BJ (cell line): Measurements from ENCODE around the gene SCFD2. TPM values are rescaled to one million over a fixed set of nuclear protein-coding genes. Genes with fewer than 3 reads are reported as not detected.

Experiments used
- CTCF ChIA-PET: fragments of 350-600 bp; formaldehyde crosslinking; extraction: SDS; loops from one replicate; lab custom pipeline; 2021; ENCODE audit warnings: antibody characterized with exemption, inconsistent platforms; lab: Yijun Ruan, JAX
- POLR2A ChIA-PET: fragments of 300-600 bp; sonication (Branson Sonifier 250); formaldehyde crosslinking; extraction: SDS; loops from one replicate; lab custom pipeline; 2021; ENCODE audit warnings: antibody characterized with exemption; lab: Charles Lee
- DNase-seq: peaks from one replicate; pipeline ENCODE4 v3.0.0-alpha.2; 2011; ENCODE audit warnings: low read depth
- H3K27me3 ChIP-seq: 2 replicates; pipeline ENCODE4 v1.6.0; 2011; ENCODE audit warnings: low read length; ENCODE audit not compliant: control insufficient read depth, insufficient read depth
- H3K36me3 ChIP-seq: 2 replicates; pipeline ENCODE4 v1.5.1; 2011; ENCODE audit warnings: low read length; ENCODE audit not compliant: control insufficient read depth, insufficient read depth
- H3K4me3 ChIP-seq: 2 replicates; pipeline ENCODE4 v1.5.1; 2011; ENCODE audit warnings: low read depth, mild to moderate bottlenecking, control low read depth, low read length
- CTCF ChIP-seq: IDR thresholded peaks from 2 replicates; pipeline ENCODE4 v1.5.1; 2011; ENCODE audit warnings: low read depth, mild to moderate bottlenecking, control low read depth, inconsistent platforms, low read length, moderate library complexity; ENCODE audit not compliant: insufficient read depth
- polyA plus RNA-seq: library from polyadenylated mRNA; depleted of rRNA; stranded (reverse); fragments of >200 nt; gene quantifications from 2 replicates; pipeline ENCODE4 v1.2.3, GENCODE V29; 2011

SCFD2 gene
- polyA plus RNA-seq, 1 experiment: 17.4 TPM

GRCh38 chr4:52843958-52844357 is 521.9 kb downstream of the SCFD2 start:
- ChIA-PET POLR2A (no interaction called here), CTCF (interaction anchor here (1.2 to 2.1 kb wide), 3 partner anchors 8 to 139 kb away, joined by 3 to 6 read pairs (median 4); no protein-coding TSS in a partner anchor)
- Histone ChIP-seq H3K4me3 (no peak overlapping the region), H3K27me3 (no peaks in the 10 kb centered on the region; the same call in 1 of the 2 replicates), H3K36me3 (no peaks in the 10 kb centered on the region)
- DNase-seq: no peak
- TF ChIP-seq CTCF: no peak

GRCh38 chr4:52843351-52843750 is 522.5 kb downstream of the SCFD2 start:
- DNase-seq: no peak
- Histone ChIP-seq H3K36me3 (no peaks in the 10 kb centered on the region), H3K4me3 (no peak overlapping the region), H3K27me3 (no peaks in the 10 kb centered on the region; the same call in 1 of the 2 replicates)
- POLR2A ChIA-PET: no interaction called here
- CTCF ChIA-PET: interaction anchor here (1.6 to 2.1 kb wide), 2 partner anchors 9 to 139 kb away, joined by 4 to 6 read pairs; no protein-coding TSS in a partner anchor
- no peak for TF ChIP-seq CTCF

- no peak for TF ChIP-seq CTCF
- Histone ChIP-seq H3K4me3 (no peak overlapping the region), H3K36me3 (no peaks in the 10 kb centered on the region), H3K27me3 (no peaks in the 10 kb centered on the region; the same call in 1 of the 2 replicates)
- DNase-seq: no peak
- ChIA-PET POLR2A (interaction anchor here (0.6 kb wide), 1 partner anchor 11 kb away, joined by 3 read pairs; no protein-coding TSS in a partner anchor), CTCF (interaction anchor here (1.6 to 2.1 kb wide), 2 partner anchors 9 to 140 kb away, joined by 4 to 6 read pairs; no protein-coding TSS in a partner anchor)
These were observed 523.1 kb downstream of the SCFD2 start for GRCh38 chr4:52842792-52843191.

- ChIA-PET CTCF (interaction anchor here (1.1 to 2.1 kb wide), 2 partner anchors 28 to 141 kb away, joined by 4 to 6 read pairs; no protein-coding TSS in a partner anchor), POLR2A (no interaction called here)
- no peaks in the 10 kb centered on the region for H3K36me3 ChIP-seq
- no peak overlapping the region for H3K4me3 ChIP-seq
- DNase-seq: no peak
- H3K27me3 ChIP-seq: no peaks in the 10 kb centered on the region; the same call in 1 of the 2 replicates
- no peak for TF ChIP-seq CTCF
These were observed 524.0 kb downstream of the SCFD2 start for GRCh38 chr4:52841682-52842456.
